ENCODE results near the gene SEPHS2.
"Not testable (repeated sequence)": the region's sequence is repeated elsewhere in the genome, so short reads cannot be mapped to it uniquely, and the experiment has no call there.

Gene SEPHS2

DNA sequence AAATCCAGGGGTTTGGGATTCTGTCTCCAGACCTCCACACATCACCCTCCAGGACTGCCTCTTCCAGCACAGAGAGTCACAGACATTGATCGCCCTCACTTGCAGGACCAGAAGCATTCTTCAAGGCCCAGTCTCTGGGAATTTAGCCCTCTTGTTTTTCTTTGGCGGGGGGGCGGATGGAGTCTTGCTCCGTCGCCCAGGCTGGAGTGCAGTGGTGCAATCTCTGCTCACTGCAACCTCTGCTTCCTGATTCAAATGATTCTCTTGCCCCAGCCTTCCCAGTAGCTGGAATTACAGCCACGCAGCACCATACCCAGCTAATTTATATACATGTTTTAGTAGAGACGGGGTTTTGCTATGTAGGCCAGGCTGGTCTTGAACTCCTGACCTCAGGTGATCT, 18.4 kb upstream of the SEPHS2 start:
- DNase-seq: no peak

DNA sequence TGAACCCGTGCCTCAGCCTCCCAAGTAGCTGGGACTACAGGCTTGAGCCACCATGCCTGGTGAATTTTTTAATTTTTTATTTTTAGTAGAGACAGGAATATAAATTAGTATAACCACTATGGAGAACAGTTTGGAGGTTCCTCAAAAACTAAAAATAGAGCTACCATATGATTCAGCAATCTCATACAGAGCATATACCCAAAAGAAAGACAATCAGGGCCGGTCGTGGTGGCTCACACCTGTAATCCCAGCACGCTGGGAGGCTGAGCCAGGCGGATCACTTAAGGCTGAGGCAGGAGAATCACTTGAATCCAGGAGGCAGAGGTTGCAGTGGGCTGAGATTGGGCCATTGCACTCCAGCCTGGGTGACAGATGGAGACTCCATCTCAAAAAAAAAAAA, 15.8 kb upstream of the SEPHS2 start:
- not testable (repeated sequence) for DNase-seq

DNA sequence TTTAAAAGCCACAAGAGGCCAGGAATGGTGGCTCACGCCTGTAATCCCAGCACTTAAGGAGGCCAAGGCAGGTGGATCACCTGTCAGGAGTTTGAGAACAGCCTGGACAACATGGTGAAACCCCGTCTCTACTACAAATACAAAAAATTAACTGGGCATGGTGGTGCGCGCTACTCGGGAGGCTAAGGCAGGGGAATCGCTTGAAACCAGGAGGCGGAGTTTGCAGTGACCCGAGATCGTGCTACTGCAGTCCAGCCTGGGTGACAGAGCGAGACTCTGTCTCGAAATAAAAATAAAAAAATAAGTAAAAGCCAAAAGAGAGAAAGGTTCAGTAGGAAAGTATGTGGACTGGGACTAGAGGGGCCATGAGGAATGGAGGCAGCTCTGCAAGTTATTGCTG, 13.8 kb upstream of the SEPHS2 start:
- DNase-seq: no peak

DNA sequence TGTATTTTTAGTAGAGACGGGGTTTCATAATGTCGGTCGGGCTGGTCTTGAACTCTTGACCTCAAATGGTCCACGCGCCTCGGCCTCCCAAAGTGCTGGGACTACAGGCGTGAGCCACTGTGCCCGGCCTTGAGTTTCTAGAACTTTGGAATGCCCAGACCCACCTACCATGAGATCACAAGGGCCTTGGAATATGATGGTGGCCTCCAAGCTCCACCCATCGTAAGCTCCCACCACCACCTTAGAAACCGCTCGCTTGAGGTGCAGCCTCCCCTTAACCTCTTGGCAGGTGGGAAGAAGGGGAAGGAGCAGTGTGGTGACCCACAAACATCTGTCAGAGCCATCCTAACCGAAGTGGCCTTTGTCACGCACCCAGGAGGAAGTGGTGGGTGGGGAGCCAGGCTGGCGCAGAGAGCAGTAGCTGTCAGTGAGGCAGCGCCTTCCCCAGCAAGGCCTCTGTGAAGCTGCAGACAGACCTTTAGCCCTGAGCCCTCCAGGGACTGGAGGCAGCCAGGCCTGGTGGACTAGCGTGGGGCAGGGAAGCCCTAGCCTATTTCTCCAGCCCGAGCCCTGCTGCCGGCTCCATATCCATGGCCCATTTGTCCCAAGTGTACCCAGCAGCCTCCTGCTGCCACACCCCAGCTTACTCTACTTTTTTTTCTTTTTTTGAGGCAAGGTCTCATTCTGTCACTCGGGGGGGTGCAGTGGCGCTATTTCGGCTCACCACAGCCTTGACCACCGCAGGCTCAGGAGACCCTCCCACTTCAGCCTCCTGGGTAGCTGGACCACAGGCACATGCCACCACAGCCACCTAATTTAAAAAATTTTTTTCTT, 13.1 kb upstream of the SEPHS2 start:
- peak; percentile 23 to 97 (median 44) for DNase-seq

DNA sequence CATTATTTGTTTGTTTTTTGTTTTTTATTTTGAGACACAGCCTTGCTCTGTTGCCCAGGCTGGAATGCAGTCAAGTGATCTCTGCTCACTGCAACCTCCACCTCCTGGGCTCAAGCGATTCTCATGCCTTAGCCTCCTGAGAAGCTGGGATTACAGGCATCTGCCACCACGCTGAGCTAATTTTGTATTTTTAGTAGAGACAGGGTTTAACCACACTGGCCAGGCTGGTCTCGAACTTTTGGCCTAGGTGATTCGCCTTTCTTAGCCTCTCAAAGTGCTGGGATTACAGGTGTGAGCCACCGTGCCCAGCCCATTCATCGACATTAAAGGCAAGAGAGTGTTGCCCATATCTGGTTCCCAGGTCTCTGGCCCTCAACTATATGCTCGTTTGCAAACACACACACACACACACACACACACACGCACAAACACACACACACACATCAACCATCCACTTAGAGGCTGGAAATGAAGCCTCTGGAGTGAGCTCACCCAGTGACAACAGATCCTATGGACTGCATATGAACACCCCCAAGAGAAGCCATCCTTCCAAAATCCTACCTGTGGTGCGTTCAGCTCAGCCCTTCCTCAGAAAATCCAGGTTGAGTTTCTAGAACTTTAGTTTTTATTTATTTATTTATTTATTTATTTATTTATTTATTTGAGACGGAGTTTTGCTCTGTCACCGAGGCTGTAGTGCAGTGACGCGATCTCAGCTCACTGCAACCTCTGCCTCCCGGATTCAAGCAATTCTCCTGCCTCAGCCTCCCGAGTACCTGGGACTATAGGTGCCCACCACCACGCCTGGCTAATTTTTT, 12.3 kb upstream of the SEPHS2 start:
- DNase-seq: no peak

DNA sequence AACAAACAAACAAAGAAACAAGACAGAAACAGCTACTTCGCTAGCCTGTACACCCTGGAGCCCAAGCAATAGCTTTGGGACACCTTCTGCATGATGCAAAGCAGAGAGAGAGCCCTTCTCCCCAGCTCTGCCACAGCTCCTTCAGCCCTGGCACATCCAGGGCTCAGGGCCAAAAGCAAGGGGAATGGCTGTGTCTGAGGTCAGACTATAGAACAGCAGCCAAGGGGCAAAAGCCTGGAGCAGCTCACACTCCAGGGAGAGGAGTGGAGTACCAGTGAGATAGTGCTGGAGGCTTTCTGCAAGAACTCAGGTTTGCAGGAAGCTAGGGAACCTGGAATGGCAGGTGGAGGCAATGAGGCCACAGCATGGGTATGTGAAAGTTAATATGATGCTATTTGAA, 11.6 kb upstream of the SEPHS2 start:
- no peak for DNase-seq

DNA sequence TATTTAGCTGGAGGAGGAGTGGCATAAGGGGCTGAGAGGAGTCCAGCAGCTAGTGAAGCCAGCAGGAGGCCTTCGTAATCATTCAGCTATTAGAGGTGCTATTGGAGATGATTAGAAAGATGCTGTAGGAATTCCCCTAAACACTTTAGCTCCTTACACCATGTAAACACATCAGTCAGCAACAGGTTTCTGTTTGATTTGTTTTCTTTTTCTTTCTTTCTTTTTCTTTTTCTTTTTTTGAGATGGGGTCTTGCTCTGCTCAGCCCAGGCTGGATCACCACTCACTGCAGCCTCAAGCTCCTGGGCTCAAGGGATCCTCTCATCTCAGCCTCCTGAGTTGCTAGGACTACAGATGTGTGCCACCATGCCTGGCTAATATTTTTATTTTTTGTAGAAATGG, 10.6 kb upstream of the SEPHS2 start:
- no peak for DNase-seq

DNA sequence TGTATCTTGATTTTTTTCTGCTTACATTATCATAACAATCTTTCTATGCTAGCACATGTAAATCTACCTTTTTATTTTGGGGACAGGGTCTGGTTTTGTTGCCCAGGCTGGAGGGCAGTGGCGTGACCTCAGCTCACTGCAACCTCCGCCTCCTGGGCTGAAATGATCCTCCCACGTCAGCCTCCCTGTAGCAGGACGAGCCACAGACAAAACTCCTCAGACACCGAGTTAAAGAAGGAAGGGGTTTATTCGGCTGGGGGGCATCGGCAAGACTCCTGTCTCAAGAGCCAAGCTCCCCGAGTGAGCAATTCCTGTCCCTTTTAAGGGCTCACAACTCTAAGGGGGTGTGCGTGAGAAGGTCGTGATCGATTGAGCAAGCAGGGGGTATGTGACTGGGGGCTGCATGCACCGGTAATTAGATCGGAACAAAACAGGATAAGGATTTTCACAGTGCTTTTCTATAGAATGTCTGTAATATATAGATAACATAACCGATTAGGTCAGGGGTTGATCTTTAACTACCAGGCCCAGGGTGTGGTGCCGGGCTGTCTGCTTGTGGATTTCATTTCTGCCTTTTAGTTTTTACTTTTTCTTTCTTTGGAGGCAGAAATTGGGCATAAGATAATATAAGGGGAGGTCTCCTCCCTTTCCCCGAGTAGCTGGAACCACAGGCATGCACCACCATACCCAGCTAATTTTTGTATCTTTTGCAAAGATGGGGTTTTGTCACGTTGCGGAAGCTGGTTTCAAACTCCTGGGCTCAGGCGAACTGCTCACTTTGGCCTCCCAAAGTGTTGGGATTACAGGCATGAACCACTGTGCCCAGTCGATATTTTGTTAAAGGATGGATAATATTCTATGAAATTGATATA, 7.3 kb upstream of the SEPHS2 start:
- DNase-seq: not testable (repeated sequence)

DNA sequence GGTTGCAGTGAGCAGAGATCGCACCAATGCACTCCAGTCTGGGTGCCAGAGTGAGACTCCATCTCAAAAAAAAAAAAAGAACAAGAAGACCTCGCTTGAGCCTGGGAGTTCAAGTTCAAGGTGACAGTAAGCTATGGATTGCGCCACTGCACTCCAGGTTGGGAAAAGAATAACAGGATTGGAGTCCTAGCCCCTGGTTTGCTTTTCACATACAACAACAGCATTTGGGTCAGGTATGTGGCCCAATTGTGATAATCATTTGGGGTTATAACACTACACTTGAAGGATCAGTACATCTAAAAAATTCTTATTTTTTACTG, 3.4 kb upstream of the SEPHS2 start:
- no peak for DNase-seq

DNA sequence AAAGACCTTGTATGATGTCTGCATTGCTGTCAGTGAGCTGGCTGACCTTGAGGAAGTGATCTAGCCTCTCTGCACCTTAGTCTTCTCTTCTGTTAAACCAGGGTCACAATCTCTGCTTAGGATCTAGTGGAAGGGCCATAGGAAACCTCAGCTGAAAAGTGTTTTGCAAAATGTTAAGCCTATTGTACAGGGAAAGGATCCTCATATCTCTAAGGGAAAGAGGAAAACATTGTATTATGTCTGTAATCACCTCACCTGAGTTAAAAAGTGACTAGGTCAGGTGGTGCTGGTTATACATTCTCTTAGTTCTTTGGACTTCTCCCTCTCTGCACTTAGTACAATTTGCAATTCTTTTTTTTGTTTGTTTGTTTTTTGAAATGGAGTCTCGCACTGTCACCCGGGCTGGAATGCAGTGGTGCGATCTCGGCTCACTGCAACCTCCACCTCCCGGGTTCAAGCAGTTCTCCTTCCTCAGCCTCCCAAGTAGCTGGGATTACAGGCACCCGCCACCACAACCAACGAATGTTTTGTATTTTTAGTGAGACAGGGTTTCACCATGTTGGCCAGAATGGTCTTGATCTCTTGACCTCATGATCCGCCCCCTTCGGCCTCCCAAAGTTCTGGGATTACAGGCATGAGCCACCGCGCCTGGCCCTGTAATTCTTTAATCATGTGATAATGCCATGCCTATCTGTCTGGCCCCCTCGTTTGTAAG, 2.0 kb upstream of the SEPHS2 start:
- no peak for DNase-seq

DNA sequence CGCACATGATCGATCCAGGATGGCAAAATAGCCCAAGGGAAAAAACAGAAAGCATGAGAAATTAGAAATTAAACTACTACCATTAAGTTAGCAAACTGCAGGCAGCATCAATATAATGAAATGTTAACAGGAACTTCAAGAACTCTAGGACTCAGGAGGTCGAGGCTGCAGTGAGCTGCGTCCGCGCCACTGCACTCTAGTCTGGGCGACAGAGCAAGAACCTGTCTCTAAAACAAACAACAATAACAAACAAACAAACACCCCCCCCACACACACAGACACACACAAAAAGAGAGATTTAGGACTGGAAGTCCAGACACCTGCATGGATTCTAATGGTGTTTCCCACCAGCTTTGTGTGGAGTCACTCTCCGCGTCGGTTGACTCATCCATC, 525 bp upstream of the SEPHS2 start:
- no peak for DNase-seq

DNA sequence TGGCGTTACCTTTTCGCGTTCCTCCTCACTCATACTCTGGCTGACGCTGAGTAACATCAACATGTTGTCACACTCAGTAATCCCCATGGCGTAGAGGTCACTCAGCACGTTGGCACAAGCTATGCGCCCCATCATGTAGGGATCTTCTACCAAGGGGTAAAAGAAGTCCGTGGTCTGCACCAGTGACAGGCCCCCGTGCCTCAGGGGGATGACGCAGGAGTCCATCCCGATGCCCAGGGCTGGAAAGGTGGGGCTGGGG, 596 bp downstream of the SEPHS2 start:
- DNase-seq: no peak

DNA sequence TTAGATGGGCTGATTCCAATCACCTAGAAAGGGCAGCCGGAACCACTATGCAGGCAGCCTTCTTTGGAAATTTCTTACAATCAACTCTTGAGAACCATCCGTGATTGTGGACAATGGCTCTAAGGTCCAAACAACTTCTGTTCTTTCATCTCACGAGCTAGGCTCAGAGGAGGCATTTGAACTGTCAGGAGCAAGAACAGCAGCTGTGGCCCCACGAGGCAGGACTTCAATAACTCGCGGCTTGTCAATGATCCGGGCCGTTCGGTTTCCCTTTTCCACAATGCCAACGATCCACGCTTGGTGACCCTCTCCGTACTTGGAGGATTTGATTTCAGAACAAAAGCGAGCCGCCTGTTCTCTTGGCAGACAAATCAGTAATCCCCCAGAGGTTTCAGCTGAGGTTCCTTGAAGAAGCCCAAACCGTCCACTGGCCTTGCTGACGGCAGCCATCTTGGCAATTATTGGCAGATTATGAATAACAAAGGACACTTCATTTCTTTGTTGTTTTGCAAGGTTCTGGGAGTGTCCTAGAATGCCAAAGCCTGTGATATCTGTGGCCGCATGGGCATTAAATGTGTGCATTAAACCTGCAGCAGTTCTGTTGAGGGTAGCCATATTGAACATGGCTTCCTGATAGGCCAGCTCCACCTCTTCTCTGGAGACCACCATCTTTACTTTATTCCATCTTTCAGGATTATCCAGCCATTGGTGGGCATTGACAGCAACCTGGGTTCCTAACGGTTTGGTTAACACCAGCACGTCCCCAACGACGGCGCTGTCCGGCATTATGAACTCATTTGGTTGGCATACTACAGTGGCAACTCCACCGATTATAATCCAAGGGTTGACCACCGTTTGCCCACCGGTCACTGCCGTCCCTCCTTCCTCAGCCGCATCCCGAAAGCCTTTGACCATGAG, 1.2 kb downstream of the SEPHS2 start:
- DNase-seq: no peak

DNA sequence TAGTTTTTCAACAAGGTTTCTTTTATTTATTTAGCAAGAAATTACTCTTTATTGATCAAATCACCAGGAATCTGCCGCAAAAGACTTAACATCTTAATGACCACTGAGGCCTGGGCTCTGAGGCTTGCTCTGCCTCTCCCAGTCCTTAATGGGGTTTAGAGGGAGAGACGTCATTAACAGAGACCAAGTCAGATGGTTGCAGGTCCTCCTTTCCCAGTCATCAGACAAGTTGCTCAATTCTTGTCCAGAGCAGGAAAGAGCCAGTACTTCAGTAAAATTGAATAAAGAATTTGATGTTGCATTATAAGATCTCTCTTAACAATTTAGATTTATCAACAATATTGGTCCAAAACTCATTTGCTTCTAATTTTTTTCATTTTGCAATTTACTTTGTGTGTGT, 2.0 kb downstream of the SEPHS2 start:
- no peak for DNase-seq

DNA sequence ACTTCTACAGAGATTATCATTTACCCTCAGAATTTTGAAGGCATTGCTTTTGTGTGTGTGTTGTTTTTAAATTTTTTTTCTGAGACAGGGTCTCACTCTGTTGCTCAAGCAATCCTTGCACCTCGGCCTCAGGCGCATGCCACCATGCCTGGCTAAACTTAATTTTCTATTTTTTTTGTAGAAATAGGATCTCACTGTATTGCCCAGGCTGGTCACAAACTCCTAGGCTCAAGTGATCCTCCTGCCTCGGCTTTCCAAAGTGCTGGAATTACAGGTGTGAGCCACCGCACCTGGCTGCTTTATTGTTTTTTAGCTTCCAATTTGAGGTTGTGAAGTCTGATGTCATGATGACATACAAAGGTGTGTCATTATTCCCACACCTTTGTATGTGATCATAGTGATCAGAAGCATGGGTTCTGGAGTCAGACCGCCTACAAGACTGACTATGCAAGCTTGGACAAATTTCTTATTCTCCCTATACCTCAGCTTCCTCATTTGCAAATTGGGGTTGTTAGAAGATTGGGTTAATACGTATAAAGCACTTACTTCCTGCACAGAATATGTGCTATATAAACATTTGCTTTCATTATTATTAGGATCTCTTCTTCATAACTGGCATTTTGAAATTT, 5.8 kb downstream of the SEPHS2 start:
- DNase-seq: no peak

DNA sequence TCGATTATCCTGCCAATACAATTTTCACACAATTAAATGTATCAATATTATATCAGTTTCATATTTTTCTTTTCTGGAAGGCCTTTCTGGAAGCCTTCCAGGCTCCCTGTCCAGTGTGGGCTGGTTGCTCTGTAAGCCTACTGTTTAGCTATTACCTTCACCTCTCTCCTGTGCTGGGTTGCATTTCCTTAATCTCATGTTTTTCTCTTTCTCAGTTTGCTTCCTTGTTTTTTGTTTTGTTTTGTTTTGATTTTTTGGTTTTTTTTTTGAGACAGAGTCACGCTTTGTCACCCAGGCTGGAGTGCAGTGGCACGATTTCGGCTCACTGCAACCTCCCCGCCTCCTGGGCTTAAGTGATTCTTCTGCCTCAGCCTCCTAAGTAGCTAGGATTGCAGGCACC, 6.8 kb downstream of the SEPHS2 start:
- DNase-seq: no peak

DNA sequence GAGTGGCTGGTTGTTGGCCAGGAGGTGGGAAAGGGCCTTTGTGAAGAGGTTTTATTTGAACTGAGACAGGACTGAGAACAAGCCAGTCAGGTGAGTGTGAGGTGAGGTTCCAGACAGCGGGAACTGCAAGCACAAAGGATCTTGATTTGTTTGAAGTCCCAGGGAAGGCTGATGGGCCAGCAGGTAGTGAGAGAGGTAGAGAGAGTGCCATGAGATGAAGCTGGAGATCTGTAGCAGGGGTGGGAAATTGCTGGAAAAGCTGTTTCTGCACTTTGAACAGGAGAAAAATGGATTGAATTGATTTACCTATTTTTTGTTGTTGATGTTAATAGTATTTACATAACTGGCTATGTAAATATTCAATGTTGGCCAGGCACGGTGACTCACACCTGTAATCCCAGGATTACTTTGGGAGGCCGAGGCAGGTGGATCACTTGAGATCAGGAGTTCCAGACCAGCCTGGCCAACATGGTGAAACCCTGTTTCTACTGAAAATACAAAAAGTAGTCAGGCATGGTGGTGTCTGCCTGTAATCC, 8.1 kb downstream of the SEPHS2 start:
- DNase-seq: no peak

DNA sequence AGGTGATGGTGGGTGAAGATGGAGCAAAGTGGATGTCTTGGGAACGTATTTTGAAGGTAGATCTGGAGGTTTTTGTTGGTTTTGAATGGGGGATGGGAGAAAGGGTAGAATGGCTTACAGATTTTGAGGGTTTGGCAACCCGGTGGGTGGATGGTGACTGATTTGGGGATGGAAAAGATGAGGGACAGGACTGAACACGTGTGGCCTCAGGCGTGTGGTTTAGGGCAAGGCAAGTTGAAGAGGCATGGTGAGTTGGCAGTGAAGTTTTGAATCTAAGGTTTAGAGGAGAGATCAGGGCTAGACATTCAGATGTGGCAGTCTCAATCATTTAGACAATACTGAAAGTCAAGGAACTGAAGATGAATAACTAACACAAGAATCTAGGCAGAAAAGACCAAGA, 10.8 kb downstream of the SEPHS2 start:
- DNase-seq: no peak

DNA sequence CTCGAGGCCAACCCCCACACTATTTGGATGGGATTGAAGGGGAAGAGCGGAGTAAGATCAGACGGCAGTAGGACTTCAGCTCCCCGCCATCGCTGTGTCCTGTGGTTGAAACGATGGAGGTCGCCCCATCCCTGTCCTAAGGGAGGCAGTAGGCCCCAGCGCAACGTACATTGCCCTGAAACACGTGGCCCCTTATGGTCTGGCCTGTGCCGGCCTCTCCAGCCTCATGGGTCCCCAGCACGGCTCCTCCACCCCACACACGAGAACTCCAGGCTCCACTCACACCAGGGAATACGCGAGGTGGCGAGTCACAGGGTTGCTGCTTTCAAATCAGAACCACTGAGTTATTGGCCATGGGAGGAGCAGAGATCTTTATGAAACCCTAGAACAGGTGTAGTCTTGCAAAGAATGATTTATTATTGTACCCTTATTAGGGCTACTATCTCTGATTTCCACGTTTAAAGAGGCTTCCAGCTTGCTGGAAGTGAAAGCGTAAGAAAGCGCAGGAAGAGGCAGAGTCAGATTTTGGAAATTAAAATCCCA, 15.2 kb downstream of the SEPHS2 start:
- peak in 1 of 5 donors; percentile 8 for DNase-seq

DNA sequence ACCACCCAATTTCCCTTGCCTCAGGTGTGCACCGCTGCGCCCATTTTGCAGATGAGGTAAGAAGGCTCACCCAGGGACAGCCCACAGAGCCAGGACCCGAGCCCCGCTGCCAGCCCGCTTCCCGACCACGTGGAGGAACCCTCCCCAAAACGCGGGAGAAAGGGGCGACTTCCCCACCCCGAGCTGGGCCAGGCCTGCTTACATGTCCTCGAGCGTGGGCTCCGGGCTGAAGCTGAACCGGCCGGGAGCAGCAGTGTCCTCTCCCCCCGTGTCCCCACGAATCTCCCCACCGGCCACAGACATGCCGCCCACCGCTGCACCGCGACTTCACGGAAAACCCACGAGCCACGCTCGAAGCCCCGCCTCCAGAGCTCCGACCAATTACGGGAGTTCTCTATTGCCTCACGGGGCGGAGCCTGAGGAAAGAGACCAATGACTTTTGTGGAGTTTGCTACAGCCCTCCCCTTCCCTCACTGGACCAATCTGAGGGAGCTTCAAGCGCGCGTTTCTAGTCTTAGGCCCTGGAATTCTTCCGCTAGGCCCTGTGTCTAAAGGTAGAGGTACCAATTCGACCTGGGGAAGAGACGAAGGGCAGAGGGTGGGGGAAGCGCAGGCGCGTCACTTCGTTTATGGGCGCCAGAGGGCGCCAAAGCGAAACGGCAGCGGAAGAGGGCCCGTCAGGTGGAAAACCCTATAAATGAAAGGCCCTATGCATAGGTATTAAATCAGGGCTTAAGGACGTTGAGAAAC, 15.8 kb downstream of the SEPHS2 start, which contains the start of gene DCTPP1:
DCTPP1 (minus strand) TSS at position 353 of the 750 bp plus-strand sequence; CDS start at position 303, 50 bp downstream.
- DNase-seq: peak; percentile 91 to 99 (median 96)

All from T-helper 1 cell (primary cell).